Measurements from ENCODE around the gene DNAI1.

The DNAI1 gene

DNA sequence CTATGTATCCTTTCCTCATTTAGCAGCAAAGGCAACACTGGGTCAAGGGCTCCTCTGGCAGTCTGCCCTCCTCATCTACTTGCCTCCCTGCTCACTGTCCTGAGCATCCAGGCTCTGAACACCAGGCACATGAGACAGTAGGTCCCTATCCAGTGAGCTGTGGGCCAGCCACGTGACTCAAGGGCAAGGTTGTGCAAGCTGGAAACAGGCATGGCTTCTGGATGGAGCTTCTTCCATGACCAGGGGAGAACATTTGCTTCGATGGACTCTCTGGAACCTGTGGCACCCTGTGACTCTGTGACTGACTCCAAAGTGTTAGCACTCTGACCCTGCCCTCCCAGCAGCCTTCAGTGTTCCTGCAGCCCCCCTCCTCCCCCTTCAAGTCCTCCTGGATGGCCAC is 33.0 kb downstream of the DNAI1 start:
- no peak for DNase-seq

DNA sequence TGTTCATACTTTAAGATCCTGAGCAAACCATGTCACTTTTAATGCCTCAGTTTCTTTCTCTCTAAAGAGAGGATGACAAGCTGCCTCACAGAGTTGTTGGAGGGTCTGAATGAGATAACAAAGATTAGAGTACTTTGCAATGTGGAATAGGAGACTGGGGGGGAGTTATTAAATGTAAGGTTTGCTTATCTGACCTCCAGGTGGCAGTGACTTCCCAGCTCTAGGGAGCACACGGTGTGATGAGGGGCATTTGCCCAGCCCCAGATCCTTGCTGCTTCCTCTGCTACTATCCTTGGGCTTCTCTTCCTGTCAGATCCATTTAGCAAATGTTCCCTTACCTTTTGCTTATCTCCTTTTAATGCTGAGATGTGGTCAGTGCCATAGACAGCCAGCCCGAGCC is 33.4 kb downstream of the DNAI1 start:
- no peak for DNase-seq

DNA sequence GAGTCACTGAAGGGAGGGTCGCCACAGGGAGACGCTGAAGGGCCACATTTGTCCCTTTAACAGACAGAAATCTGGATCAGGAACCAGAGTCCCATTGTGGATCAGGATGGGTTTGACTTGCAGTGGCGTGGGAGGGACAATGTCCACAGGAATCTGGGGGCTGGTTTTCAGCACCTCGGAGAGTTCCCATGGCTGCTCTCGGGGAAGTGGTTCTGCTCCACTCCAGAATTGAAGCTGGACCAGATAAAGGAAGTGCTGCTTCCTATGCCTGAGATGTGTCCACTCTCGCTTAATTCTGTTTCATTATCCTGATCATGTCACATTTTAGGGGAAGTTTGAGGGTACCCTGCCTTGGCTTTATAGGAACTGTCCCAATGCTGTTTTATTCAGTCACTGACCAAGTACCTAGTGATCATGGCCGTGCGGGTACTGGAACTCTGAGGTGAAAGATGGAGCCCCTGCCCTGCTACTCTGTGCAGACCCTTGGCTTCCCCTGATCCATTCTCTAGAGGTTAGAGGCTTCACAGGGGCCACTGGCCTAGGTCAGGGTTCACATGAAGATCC is 35.4 kb downstream of the DNAI1 start:
- no peak for DNase-seq

DNA sequence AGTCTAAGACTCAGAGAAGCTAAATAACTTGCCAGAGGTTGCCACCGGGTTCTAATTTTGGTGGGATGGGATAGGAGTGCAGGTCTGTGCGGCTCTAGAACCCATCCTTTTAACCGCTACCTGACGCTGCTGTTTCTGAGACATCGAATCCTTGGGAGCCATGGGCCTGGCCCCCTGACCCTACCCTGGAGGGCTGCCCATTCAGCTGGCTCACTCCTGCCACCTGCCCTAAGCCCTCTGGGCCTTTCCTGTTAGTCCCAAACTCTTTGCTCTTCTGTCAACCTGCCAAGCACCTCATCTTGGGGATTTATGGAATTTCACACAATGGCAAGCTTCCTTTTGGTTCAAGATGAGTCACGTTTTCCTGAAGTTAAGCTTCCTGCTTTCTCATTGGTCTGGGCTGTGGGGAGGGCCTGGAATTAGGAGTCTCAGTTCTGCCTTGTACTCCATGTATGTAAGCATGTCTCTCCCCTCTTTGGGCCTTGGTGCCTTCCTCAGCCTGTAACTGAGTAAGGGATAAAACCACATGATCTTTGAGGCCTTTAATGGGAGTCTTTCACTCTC is 37.6 kb downstream of the DNAI1 start:
- peak; percentile 11 for DNase-seq

DNA sequence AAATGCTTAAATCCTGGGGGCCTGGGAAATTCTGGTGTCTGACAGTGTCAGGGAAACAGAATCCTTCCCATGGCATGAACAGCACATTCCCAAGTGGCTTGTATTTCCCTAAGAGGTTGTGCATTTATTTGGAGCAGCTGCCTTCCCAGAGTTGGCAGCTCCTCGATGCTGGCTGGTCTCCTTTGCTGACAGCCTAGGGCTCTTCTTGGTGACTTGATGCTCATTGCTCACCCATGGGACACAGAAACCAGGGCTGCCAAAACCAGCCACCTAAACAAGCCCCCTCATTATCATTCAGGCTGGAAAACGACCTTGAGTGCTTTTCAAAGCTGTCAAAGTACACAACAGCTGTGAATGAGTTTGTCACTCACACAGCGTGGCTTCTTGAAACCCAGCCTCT is 39.9 kb downstream of the DNAI1 start:
- no peak for DNase-seq

DNA sequence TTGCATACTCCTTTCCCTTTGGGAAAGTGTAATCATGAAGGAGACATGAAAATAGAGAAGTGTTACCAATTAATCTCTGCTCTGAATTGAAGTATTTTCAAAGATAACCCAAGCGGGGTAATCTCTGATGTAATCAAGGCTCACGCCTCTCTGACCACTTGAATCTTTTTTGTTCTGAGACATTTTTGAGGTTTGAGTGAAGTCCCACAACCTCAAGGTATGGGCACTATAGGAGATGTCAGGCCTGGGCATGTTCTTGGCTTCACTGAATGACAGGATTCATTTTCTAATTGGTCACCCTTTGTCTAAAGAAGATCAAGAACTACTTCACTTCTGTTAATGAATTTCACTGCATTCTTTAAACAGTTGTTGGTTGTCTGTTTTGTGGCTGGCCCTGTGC is 40.5 kb downstream of the DNAI1 start:
- no peak for DNase-seq

DNA sequence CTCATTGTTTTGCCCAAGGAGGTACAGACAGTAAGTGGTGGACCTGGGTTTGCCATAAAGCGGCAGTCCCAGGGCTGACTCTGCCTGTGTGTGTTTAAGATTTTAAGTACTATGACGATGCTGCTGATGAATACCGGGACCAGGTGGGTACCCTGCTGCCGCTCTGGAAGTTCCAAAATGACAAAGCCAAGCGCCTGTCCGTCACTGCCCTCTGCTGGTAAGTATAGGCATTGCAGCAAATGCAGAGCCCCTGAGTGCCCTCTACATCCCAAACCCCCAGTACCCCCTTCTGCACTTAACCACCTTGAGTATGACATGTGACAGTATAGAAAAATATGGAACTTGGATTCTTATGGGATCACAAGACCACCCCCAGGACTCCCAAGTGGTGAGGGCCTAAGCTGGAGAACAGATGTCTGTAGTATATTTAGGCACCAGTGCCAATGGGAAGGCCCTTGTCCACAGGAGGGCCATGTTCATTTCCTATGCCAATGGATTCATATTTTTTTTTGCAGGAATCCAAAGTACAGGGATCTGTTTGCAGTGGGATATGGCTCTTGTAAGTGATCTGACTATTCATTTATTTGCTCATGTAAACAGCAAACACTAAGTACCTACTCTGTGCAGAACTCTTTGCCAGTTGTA is 42.1 kb downstream of the DNAI1 start:
- DNase-seq: peak; percentile 20

DNA sequence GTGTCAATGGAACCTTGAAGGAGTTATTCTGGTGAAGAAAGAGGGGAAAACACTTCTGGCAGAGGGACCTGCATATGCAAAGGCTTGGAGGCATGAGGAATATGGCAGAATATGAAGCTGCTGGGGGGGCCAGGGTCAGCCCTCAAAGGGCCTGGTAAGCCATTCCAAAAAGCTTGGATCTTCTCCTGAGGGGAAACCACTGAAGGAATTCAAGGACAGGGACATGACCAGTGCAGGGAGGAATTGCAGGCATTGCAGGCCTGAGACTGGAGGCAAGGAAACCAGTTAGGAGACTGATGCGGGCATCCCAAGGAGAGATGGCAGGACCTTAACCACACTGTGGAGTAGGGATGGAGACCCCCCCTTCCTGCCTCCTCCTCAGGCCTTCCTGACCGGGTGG is 42.8 kb downstream of the DNAI1 start:
- no peak for DNase-seq

DNA sequence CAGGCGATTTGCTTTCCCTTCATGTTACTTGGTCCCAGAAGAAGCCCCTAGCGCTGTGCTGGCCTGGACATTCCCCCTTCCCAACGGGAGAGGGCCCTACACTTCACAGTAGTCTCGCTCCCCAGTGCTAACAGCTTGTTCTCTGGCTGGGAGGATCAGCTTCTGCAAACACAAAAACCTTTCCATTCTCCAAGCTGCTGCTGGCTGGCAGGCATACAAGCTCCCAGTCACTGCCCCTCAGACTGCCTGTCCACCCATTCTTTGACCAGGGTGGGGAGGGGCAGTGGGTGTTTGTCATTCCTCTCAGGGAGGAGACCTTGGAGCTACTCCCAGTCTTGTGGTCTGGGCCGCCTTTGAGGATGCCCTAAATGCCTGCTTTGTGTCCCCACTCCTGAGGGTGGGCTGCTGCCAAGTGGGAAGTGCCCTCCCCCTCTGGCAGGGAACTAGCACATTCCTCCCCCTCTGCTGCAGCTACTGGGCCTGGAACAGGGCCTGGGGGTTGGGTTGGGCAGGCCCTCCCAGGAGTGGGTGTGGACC is 43.4 kb downstream of the DNAI1 start:
- DNase-seq: no peak

DNA sequence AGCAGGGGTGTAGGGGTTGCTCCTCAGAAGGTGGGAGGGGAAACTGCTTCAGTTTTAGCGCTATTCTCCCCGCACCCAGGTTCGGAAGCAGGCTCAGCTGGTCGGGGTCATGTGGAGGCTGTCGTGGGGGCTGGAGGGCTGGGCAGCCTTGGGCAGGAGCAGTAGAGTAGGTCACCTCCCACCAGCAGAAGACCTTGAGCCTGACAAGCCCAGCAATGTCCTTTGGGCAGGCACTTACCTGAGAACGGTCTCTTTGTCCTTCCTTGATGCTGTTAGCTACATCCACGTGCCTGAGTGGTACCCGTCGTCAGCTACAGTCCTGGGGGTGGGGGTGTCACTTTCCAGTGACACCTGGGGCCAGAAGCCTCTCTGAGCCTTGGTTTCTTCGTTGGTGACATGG is 43.9 kb downstream of the DNAI1 start:
- DNase-seq: no peak

DNA sequence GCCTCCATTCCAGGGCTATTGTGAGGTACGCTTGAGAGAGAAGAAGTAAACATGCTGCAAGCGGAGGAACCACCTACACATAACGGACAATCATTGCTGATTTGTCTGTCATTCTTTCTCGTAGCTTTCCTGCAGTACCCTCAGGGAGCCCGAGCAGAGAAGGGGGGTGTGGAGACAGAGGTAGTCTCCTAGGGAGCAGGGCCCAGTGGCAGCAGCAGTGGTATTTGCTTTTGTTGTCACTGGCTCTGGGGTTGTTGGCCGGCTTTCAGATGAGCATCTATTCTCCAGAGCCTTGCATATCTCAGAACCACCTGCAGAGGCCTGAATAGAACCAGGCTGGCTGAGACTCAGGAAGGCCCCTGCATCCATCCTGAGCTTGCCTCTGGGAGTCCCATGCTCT is 44.3 kb downstream of the DNAI1 start:
- no peak for DNase-seq

DNA sequence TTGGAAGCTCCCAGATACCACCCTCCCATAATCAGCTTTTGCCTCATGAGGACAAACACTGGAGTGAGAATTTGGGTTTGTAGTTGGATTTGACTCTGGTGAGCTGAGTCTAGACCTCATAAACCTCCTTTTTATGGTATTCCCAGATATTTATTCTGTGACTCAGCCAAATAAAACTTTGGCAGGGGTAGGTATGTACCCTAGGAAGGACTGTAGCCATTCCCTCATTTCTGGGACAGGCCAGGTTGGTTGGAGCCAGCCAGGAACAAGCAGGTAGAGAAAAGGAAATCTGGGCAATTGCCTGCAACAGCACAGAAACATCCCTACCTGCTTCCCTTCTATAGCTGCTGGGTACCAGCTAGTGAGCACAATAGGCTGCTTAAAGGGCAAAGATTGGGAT is 44.8 kb downstream of the DNAI1 start:
- no peak for DNase-seq

DNA sequence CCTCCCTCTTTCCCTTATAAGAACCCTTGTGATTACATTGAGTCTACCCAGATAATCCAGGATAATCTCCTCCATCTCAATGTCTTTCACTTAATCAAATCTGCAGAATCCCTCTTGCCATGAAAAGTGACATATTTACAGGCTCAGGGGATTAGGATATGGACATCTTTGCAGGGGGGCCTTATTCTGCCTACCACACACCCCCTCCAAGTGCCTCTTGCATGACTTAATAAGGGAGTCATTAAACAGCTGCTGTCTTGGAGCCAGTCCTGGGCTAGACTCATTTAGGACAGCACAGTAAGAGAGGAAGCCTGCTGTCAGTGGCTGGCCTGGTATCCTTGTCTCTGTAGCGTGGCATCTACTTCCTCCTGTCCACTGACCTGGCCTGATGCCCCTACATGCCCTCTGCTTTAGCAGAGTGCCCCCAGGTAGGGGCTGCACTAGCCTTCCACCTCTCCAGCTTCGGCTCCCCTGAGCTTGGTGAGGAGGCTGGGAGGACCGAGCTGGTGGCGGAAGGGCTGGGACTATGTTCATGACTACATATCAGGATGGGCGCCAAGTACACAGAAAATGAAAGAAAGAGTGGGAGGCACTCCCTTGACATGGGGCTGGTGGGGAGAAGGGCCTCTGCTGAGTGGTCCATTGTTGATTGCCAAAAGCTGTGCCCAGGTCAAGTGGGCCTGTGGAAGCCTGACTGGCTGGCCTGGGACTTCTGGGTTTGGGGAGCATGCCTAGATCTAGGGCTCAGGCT is 46.9 kb downstream of the DNAI1 start:
- DNase-seq: peak; percentile 21

DNA sequence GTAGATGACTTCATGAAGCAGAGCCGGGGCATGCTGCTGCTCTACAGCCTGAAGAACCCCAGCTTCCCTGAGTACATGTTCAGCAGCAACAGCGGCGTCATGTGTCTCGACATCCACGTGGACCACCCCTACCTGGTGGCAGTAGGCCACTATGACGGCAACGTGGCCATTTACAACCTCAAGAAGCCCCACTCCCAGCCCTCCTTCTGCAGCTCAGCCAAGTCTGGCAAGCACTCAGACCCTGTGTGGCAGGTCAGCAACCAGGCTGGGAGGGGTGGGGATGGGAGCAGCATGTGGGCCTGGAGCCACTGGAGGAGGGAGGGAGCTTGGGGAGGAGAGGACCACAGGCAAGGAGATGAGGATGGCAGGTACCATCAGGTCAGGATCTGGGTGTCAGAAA is 48.0 kb downstream of the DNAI1 start:
- DNase-seq: no peak

DNA sequence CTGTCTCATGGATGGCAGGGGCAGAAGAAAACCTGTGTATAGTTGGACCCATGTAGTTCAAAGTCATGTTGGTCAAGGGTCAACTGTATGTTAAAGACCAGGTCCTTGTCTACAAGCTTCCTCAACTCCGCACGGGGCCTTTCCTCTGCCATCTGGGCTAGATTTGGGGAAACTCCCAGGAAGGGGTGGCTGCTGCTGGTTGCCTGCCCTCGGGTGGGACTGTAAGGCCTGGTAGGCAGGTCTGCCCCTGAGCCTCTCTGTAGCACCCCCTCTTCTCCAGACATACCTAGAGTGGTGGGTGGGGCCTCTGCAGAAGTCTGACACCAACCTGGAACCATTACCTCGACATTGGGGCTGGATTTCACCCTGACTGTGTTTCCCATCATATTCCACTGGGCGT is 49.0 kb downstream of the DNAI1 start:
- DNase-seq: no peak

DNA sequence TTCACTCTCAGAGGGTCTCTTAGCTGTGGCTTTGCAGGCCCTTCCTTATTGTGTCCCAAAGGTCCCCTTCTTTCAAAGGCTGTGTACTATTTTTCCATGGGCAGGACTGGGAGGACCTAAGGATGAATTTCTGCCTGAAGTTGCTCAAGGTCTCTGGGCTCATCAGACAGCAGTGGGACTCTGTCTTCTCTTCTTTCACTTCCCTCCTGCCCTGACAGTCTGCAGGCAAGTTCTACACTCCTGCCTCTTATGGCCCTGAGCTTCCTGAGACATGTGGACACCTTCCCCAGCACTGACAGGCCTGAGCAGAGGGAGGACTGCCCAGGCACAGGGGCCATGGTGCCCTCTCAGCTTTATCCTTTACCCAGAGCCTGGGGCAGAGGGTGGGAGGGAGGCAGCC is 49.4 kb downstream of the DNAI1 start:
- no peak for DNase-seq

DNA sequence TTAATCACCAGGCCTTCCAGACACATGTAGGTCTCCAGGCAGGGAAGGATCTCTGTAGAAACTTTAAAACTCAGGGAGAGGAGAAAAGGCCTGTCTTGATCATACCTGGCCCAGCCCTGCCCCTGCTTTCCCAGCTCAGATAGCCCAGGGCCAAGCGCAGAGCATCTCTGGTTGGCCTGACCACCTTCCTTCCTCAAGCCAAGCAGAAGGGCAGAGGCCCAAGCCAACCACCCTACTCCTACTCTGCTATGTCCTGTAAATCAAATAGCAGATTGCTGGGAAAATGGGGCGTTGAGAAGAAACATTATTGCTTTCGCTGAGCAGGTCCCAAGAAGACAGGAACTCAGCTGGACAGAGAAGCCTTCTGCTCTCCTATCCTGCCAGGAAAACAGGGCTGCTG is 49.9 kb downstream of the DNAI1 start:
- no peak for DNase-seq

DNA sequence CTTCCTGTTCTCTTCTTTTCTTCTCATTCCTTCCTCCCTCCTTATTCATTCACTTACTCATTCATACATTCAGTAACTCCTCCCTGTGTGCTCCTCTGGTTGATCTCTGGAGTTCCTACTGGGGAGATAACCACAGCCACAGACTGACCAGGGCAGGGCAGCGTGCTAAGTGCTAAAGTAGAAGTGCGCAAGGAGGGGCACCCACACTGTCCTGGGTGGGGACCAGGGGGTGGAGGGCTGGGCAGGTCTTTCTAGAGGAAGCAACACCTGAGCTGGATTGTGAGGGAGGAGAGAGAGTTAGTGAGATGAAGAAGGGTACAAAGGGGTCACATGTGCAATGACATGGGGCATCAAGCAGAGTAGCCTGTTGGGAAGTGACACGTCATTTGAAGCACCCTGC is 50.3 kb downstream of the DNAI1 start:
- no peak for DNase-seq

DNA sequence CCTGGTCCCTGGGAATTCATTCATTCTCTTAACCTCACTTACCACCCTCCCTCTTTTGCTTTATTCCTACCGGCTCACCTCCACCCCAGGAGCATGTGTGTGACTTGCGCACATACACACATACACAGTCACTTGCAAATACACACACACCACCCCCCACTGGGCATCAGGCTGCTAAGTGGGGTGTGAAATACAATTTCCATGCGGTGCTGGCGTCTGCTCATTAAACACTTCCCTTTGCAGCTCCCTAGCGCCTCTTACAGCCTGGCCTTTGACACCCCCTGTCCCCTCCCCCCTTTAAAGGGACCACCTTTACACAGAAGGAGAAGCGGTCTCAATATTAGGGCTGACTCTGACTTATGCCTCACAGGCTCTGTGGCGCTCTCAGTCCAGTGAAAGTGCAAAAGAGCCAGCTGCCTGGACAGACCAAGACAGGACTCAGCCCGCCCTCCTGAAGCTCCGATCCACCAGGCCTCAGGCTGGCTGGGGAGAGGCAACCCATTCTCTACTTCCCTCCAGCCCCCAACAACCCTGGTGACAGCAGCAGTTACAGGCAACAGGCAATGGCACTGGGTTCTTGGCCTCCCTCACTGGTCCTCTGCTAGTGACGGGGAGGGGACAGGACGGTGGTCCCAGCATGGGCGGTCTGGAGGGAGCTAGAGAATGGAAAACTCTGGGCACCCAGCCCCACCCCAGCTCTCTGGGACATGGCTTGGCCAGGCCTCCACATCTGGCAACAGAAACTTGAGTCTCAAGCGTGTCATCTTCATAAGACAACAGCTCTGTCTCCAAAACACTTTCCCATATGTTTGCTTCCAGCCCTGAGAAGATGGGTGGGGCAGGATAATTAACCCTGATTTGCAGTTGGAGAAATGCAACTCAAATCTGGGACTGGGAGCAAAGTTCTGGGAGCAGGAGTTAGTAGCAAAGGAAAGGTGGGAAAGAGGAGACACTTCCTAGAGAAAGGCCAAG is 52.2 kb downstream of the DNAI1 start:
- no peak for DNase-seq

DNA sequence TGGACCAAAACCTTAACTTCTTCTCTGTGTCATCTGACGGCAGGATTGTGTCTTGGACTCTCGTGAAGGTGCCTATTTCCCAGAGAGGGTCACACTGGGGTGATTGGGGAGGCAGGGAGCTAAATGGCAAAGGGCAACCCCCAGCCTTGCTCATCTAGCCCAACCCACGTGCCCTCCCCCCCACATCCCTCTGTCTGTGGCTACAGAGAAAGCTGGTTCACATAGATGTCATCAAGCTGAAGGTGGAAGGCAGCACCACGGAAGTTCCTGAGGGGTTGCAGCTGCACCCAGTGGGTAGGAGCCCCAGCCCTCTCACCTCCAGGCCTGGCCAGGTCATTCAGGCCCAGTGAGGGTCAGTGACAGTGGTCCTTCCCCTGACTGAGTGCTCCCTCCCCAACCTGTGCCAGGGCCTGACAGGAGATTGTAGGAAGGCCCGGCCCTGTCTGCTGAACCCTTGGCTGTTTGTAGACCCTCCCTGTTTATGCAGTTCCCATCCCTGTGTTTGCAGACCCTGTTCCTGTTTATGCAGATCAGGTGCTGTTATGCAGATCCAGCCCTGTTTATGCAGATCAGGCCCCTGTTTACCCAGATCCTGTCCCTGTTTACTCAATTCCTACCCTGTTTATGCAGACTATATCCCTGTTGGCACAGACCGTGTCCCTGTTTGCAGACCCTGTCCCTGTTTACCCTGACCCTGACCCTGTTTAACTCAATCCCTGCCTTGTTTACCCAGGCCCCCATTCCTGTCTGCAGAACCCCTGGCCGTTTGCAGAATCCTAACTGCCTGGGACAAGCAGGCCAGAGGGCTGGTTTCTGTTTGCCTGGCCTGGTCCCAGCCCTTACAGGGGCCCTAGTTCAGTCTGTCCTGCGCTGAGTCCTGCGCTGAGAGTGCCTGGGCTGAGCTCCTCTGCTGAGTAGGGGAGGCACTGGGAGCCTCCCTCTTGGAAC is 53.8 kb downstream of the DNAI1 start:
- DNase-seq: no peak

DNA sequence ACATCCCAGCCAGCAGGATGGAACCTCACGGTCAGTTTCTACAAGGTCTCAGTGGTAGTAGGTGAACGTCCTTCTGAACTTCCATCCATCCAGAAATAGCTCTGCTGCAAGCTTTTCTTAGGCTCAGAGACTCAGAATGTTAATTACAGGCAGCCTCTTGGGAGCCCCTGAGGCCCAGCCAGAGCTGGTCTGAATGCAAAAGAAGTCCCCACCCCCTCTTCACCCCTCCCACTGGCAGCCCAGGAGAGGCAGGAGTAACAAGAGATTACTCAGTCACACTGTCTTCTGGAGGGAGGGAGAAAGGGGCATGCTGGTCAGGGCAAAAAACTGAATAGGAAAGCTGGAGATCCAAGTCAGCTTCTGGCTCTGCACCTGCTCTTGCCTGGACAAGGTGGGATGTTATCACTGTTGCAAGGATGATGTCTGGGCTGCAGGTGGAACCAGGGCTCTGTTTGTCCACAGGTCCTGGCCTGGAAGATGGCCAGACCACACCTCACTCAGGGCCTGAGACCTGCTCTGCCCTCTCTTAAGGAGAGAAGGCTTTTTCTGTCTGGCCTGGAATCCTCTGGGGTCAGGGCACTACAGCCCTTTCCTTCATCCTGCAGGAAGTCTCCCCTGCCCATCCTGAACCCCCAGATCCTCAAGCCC is 55.1 kb downstream of the DNAI1 start:
- DNase-seq: no peak

Data from HCEC 1CT (cell line).